H9 (cell line): ENCODE data around the gene ADGRD1. TPM values are rescaled to one million over a fixed set of nuclear protein-coding genes. Genes with fewer than 3 reads are reported as not detected.

Experiments used
- DNase-seq: peaks from one replicate; pipeline ENCODE4 v3.0.0-alpha.2; 2017
- H2AFZ ChIP-seq: one replicate; pipeline ENCODE4 v1.6.1; 2013; ENCODE audit warnings: mild to moderate bottlenecking, low read length, control low read depth, moderate library complexity
- H2AK5ac ChIP-seq: 2 replicates; pipeline ENCODE4 v1.6.1; 2013; ENCODE audit warnings: low read length, control low read depth, mixed read lengths; ENCODE audit not compliant: insufficient read length
- H2BK120ac ChIP-seq: one replicate; pipeline ENCODE4 v1.6.1; 2013; ENCODE audit warnings: low read depth, mild to moderate bottlenecking, low read length, control low read depth, inconsistent platforms; ENCODE audit not compliant: poor library complexity, severe bottlenecking
- H2BK12ac ChIP-seq: 2 replicates; pipeline ENCODE4 v1.6.1; 2013; ENCODE audit warnings: low read length, control low read depth, mixed read lengths, low read depth; ENCODE audit not compliant: insufficient read length
- H2BK15ac ChIP-seq: 2 replicates; pipeline ENCODE4 v1.6.1; 2013; ENCODE audit warnings: low read depth, low read length, control low read depth
- H2BK20ac ChIP-seq: one replicate; pipeline ENCODE4 v1.6.1; 2013; ENCODE audit warnings: low read depth, mild to moderate bottlenecking, low read length, control low read depth, inconsistent platforms; ENCODE audit not compliant: poor library complexity, severe bottlenecking
- H2BK5ac ChIP-seq: 2 replicates; pipeline ENCODE4 v1.6.1; 2013; ENCODE audit warnings: low read length, control low read depth, mixed read lengths; ENCODE audit not compliant: insufficient read length
- H3K14ac ChIP-seq: 2 replicates; pipeline ENCODE4 v1.6.1; 2013; ENCODE audit warnings: low read length, control low read depth; ENCODE audit not compliant: insufficient read depth
- H3K18ac ChIP-seq: 2 replicates; pipeline ENCODE4 v1.6.1; 2013; ENCODE audit warnings: low read depth, mild to moderate bottlenecking, mixed read lengths, low read length, control low read depth; ENCODE audit not compliant: insufficient read length
- H3K23ac ChIP-seq: 2 replicates; pipeline ENCODE4 v1.6.1; 2013; ENCODE audit warnings: low read length, control low read depth, mixed read lengths, low read depth; ENCODE audit not compliant: insufficient read length
- H3K23me2 ChIP-seq: 2 replicates; pipeline ENCODE4 v1.6.1; 2013; ENCODE audit warnings: low read depth, mild to moderate bottlenecking, mixed read lengths, low read length, control low read depth; ENCODE audit not compliant: insufficient read length, poor library complexity, severe bottlenecking
- H3K27ac ChIP-seq: 2 replicates; pipeline ENCODE4 v1.5.1; 2013; ENCODE audit warnings: low read length, control low read depth, mixed read lengths, low read depth; ENCODE audit not compliant: insufficient read length
- H3K27me3 ChIP-seq: 2 replicates; pipeline ENCODE4 v1.6.1; 2013; ENCODE audit warnings: low read length, control low read depth, inconsistent platforms; ENCODE audit not compliant: insufficient read depth
- H3K4ac ChIP-seq: 2 replicates; pipeline ENCODE4 v1.6.1; 2013; ENCODE audit warnings: low read depth, mild to moderate bottlenecking, control low read depth, inconsistent platforms, low read length, moderate library complexity
- H3K4me1 ChIP-seq: 2 replicates; pipeline ENCODE4 v1.6.1; 2013; ENCODE audit warnings: low read length, control low read depth, inconsistent platforms; ENCODE audit not compliant: insufficient read depth
- H3K4me2 ChIP-seq: 2 replicates; pipeline ENCODE4 v1.6.1; 2013; ENCODE audit warnings: low read length, control low read depth, mixed read lengths; ENCODE audit not compliant: insufficient read length, insufficient read depth
- H3K56ac ChIP-seq: 2 replicates; pipeline ENCODE4 v1.6.1; 2013; ENCODE audit warnings: low read depth, mild to moderate bottlenecking, mixed read lengths, low read length, control low read depth; ENCODE audit not compliant: insufficient read length
- H3K79me1 ChIP-seq: 2 replicates; pipeline ENCODE4 v1.6.1; 2013; ENCODE audit warnings: low read depth, mild to moderate bottlenecking, moderate library complexity, low read length, control low read depth, inconsistent platforms; ENCODE audit not compliant: insufficient read depth, poor library complexity, severe bottlenecking
- H3K79me2 ChIP-seq: 2 replicates; pipeline ENCODE4 v1.6.1; 2013; ENCODE audit warnings: low read length, control low read depth, inconsistent platforms; ENCODE audit not compliant: insufficient read depth
- H3K9ac ChIP-seq: 2 replicates; pipeline ENCODE4 v1.6.1; 2013; ENCODE audit warnings: low read length, control low read depth, mixed read lengths; ENCODE audit not compliant: insufficient read length; ENCODE audit errors: extremely low read depth
- H3K9me3 ChIP-seq: one replicate; pipeline ENCODE4 v1.6.1; 2013; ENCODE audit warnings: low read depth, low read length, inconsistent platforms; ENCODE audit not compliant: control insufficient read depth
- H3T11ph ChIP-seq: one replicate; pipeline ENCODE4 v1.6.1; 2013; ENCODE audit warnings: mild to moderate bottlenecking, low read length, control low read depth, inconsistent platforms
- H4K20me1 ChIP-seq: one replicate; pipeline ENCODE4 v1.6.1; 2013; ENCODE audit not compliant: control insufficient read depth, insufficient read length, insufficient read depth
- H4K5ac ChIP-seq: 2 replicates; pipeline ENCODE4 v1.6.1; 2013; ENCODE audit warnings: low read depth, mild to moderate bottlenecking, mixed read lengths, low read length, control low read depth; ENCODE audit not compliant: insufficient read length
- H4K8ac ChIP-seq: replicated peaks from 2 replicates; pipeline ENCODE4 v1.6.1; 2013; ENCODE audit warnings: low read length, control low read depth, mixed read lengths, low read depth; ENCODE audit not compliant: insufficient read length
- H4K91ac ChIP-seq: 2 replicates; pipeline ENCODE4 v1.6.1; 2013; ENCODE audit warnings: low read depth, mild to moderate bottlenecking, moderate library complexity, mixed read lengths, low read length, control low read depth; ENCODE audit not compliant: insufficient read length
- H3K27ac Mint-ChIP-seq, 3 experiments: 2 replicates in 2 of 3; 3 replicates in 1 of 3; pipeline ENCODE4 v1.8.0; 2020 to 2021; ENCODE audit warnings: mixed read lengths in 3 of 3, mild to moderate bottlenecking in 1 of 3, moderate library complexity in 1 of 3
- H3K27me3 Mint-ChIP-seq: 2 replicates; pipeline ENCODE4 v1.8.0; 2021; ENCODE audit warnings: low read depth, mild to moderate bottlenecking, moderate library complexity, mixed read lengths
- H3K36me3 Mint-ChIP-seq, 3 experiments: 2 replicates in 2 of 3; 3 replicates in 1 of 3; pipeline ENCODE4 v1.8.0; 2020 to 2021; ENCODE audit warnings: low read depth in 3 of 3, mixed read lengths in 3 of 3; ENCODE audit not compliant: insufficient read depth in 1 of 3
- H3K4me1 Mint-ChIP-seq, 2 experiments: 2 replicates each; pipeline ENCODE4 v1.8.0; 2020; ENCODE audit warnings: mixed read lengths in 2 of 2
- H3K4me3 Mint-ChIP-seq, 2 experiments: 2 replicates in 1 of 2; 3 replicates in 1 of 2; pipeline ENCODE4 v1.8.0; 2020 to 2021; ENCODE audit warnings: mild to moderate bottlenecking in 2 of 2, mixed read lengths in 2 of 2, moderate library complexity in 1 of 2
- H3K9me3 Mint-ChIP-seq, 2 experiments: 2 replicates in 1 of 2; 3 replicates in 1 of 2; pipeline ENCODE4 v1.8.0; 2020; ENCODE audit warnings: mild to moderate bottlenecking in 2 of 2, mixed read lengths in 2 of 2, moderate library complexity in 1 of 2
- WGBS: extraction: QIAGEN DNeasy Blood & Tissue Kit; methylation state at CpG from one replicate; pipeline ENCODE4 v1.1.7; 2013; ENCODE audit warnings: missing lambda C conversion rate, low lambda C conversion rate, mixed read lengths; ENCODE audit not compliant: insufficient read length; ENCODE audit errors: extremely low coverage; 5-methylcytosine and 5-hydroxymethylcytosine counted together
- total RNA-seq: library from RNA; stranded (reverse); gene quantifications from 2 replicates; pipeline ENCODE4 v1.2.1, GENCODE V29; 2021
- TF ChIP-seq, protein P1 (sequence below): fragments of 200-600 bp; sonication (generic); conservative IDR thresholded peaks from 3 replicates; pipeline ENCODE4 v1.8.0; 2021; ENCODE audit warnings: antibody characterized with exemption, mild to moderate bottlenecking

Gene ADGRD1
- total RNA-seq, 1 experiment from 2014 or later, result 0.52 TPM

DNA sequence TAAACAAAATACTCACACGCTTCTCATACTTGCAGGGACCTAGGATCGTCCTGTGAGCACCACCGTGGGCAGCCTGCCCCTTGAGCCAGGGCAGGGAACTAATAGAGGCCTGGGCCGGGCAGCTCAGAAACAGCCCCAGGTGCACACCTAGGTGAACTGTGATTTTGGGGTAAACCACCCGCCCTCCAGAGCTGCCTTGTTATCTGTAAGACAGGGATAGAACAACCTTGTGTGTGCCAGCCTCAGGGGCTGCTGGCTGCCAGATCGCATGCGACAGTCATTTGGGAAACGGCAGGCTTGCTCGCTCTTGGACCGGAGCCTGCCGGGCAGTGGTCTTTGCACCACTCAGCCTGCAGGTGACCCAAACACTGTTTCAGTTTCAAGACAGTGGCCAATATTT, 86.8 kb downstream of the ADGRD1 start:
- H3K56ac ChIP-seq, result no peak overlapping the region
- H3K4ac ChIP-seq, result no peak overlapping the region
- H3K23me2 ChIP-seq, result no peaks in the 10 kb centered on the region
- no peaks in the 10 kb centered on the region for H3K79me2 ChIP-seq
- no CpG with 5 or more reads among the region's 11 CpGs for WGBS
- no peak overlapping the region for H2BK120ac ChIP-seq
- no peak overlapping the region for H3K23ac ChIP-seq
- H3K4me2 ChIP-seq, result no peak overlapping the region
- H2BK5ac ChIP-seq, result no peak overlapping the region
- no peak overlapping the region for H3K27ac ChIP-seq
- H3K9me3 Mint-ChIP-seq, result peaks cover 17 to 19% of the 10 kb centered on the region in 2 experiments
- H3K27me3 Mint-ChIP-seq, result no peaks in the 10 kb centered on the region; the same call in 1 of the 2 replicates
- no peak overlapping the region for H3K9ac ChIP-seq
- no peak for DNase-seq
- no peak overlapping the region for H3T11ph ChIP-seq
- peaks cover 6 to 20% (median 16%) of the 10 kb centered on the region in 3 experiments for H3K36me3 Mint-ChIP-seq
- H3K4me1 Mint-ChIP-seq, result peaks cover 3 to 4% of the 10 kb centered on the region in 2 experiments; a peak in 3 of 4 replicates
- no peak overlapping the region for H2BK12ac ChIP-seq
- no peaks in the 10 kb centered on the region for H3K79me1 ChIP-seq
- H3K9me3 ChIP-seq, result no peaks in the 10 kb centered on the region
- TF ChIP-seq, protein P1, sequence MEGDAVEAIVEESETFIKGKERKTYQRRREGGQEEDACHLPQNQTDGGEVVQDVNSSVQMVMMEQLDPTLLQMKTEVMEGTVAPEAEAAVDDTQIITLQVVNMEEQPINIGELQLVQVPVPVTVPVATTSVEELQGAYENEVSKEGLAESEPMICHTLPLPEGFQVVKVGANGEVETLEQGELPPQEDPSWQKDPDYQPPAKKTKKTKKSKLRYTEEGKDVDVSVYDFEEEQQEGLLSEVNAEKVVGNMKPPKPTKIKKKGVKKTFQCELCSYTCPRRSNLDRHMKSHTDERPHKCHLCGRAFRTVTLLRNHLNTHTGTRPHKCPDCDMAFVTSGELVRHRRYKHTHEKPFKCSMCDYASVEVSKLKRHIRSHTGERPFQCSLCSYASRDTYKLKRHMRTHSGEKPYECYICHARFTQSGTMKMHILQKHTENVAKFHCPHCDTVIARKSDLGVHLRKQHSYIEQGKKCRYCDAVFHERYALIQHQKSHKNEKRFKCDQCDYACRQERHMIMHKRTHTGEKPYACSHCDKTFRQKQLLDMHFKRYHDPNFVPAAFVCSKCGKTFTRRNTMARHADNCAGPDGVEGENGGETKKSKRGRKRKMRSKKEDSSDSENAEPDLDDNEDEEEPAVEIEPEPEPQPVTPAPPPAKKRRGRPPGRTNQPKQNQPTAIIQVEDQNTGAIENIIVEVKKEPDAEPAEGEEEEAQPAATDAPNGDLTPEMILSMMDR, result no peak
- H2AFZ ChIP-seq, result no peak overlapping the region
- no peaks in the 10 kb centered on the region for H3K4me1 ChIP-seq
- H2AK5ac ChIP-seq, result no peak overlapping the region
- H3K27me3 ChIP-seq, result no peaks in the 10 kb centered on the region
- H4K5ac ChIP-seq, result no peak overlapping the region
- H3K18ac ChIP-seq, result no peak overlapping the region
- no peak overlapping the region for H4K91ac ChIP-seq
- H3K4me3 Mint-ChIP-seq, result no peak overlapping the region
- H2BK20ac ChIP-seq, result no peak overlapping the region
- no peak overlapping the region for H3K14ac ChIP-seq
- H4K8ac ChIP-seq, result no peak overlapping the region
- H4K20me1 ChIP-seq, result no peaks in the 10 kb centered on the region
- no peak overlapping the region for H2BK15ac ChIP-seq
- no peak overlapping the region for H3K27ac Mint-ChIP-seq
